ENCODE results near the gene CNTN1.

- TF ChIP-seq CTCF (IDR thresholded peaks at IDR 0.05 in 2 of 3, conservative IDR thresholded peaks at IDR 0.05 in 1 of 3; ENCODE audit: borderline replicate concordance in 1 of 3, insufficient read depth in 1 of 3, low read depth in 2 of 3, low read length in 2 of 3) (no peak), POLR2A (IDR thresholded peaks at IDR 0.05; ENCODE audit: borderline replicate concordance, extremely low read depth, insufficient read depth, insufficient read length) (no peak), POLR2AphosphoS5 (IDR thresholded peaks at IDR 0.05; ENCODE audit: low read depth, low read length) (no peak), EZH2 (IDR thresholded peaks at IDR 0.05) (no peak), TCF7L2 (IDR thresholded peaks at IDR 0.05; ENCODE audit: borderline replicate concordance, extremely low read depth, insufficient read depth, insufficient read length) (no peak), ZFX (IDR thresholded peaks at IDR 0.05) (no peak), YY1 (IDR thresholded peaks at IDR 0.05; ENCODE audit: extremely low read depth, insufficient replicate concordance, low read depth, low read length) (no peak), CEBPB (IDR thresholded peaks at IDR 0.05; ENCODE audit: low read depth) (no peak)
- TF ChIP-seq, protein P1, sequence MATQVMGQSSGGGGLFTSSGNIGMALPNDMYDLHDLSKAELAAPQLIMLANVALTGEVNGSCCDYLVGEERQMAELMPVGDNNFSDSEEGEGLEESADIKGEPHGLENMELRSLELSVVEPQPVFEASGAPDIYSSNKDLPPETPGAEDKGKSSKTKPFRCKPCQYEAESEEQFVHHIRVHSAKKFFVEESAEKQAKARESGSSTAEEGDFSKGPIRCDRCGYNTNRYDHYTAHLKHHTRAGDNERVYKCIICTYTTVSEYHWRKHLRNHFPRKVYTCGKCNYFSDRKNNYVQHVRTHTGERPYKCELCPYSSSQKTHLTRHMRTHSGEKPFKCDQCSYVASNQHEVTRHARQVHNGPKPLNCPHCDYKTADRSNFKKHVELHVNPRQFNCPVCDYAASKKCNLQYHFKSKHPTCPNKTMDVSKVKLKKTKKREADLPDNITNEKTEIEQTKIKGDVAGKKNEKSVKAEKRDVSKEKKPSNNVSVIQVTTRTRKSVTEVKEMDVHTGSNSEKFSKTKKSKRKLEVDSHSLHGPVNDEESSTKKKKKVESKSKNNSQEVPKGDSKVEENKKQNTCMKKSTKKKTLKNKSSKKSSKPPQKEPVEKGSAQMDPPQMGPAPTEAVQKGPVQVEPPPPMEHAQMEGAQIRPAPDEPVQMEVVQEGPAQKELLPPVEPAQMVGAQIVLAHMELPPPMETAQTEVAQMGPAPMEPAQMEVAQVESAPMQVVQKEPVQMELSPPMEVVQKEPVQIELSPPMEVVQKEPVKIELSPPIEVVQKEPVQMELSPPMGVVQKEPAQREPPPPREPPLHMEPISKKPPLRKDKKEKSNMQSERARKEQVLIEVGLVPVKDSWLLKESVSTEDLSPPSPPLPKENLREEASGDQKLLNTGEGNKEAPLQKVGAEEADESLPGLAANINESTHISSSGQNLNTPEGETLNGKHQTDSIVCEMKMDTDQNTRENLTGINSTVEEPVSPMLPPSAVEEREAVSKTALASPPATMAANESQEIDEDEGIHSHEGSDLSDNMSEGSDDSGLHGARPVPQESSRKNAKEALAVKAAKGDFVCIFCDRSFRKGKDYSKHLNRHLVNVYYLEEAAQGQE (IDR thresholded peaks at IDR 0.05; ENCODE audit: low read depth): no peak
Measured at GRCh38 chr12:40802656-40803055, 110.4 kb downstream of the CNTN1 start.

Data from HCT116 (cell line).